ENCODE results near the gene LRRC15. TPM values are rescaled to one million over a fixed set of nuclear protein-coding genes. Genes with fewer than 3 reads are reported as not detected.

LRRC15 gene
- total and polyA plus RNA-seq, 7 donors: under 0.01 to 0.23 (median under 0.01) TPM; not detected in 2

- H3K27ac ChIP-seq: no peak overlapping the region
- WGBS, 2 donors: 69 to 73% methylated on average over 17 of the region's 17 CpGs
- no peaks in the 10 kb centered on the region for H3K9me3 ChIP-seq
These were observed 11.9 kb upstream of the LRRC15 start for GRCh38 chr3:194381460-194381875.

DNA sequence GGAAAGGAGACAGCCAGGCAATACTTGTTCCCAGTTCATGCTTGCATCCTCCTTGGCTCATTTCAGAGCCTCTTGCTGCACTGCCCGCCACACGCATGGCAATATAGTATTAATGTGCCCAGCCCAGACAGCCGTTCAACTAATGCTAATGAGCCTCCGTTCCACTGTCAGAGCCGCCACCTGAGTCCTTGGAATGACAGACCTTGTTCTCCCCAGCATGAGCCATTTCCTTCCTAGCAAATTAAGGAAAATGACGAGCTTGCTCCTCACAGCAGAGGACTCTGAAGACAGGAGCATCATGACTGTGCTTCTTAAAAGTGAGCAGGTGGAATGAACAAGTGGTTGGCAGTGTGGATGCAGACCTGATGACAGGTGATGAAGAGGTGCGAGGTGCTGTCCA is 10.8 kb upstream of the LRRC15 start:
- H3K36me3 ChIP-seq: no peaks in the 10 kb centered on the region
- TF ChIP-seq EP300 (IDR thresholded peaks at IDR 0.05) (no peak), POLR2AphosphoS5 (IDR thresholded peaks at IDR 0.05) (no peak), POLR2A (IDR thresholded peaks at IDR 0.05) (no peak)
- H3K9me3 ChIP-seq: no peaks in the 10 kb centered on the region
- no peak overlapping the region for H3K4me3 ChIP-seq
- peaks cover 0 to 10% (median 0%) of the 10 kb centered on the region in 3 donors for H3K27me3 ChIP-seq
- H3K4me1 ChIP-seq: peaks cover 0 to 6% (median 3%) of the 10 kb centered on the region in 4 donors
- no peak for DNase-seq
- H3K27ac ChIP-seq: no peak overlapping the region
- intact Hi-C loops (cut with DNase I): no loop called here
- WGBS, 2 donors: 79 to 86% methylated on average over 7 of the region's 7 CpGs

More at GRCh38 chr3:194381460-194381875, 11.9 kb upstream of the LRRC15 start:
- intact Hi-C loops (cut with DNase I): no loop called here
- no peak for DNase-seq
- peaks cover 0 to 6% (median 3%) of the 10 kb centered on the region in 4 donors for H3K4me1 ChIP-seq
- H3K27me3 ChIP-seq: peaks cover 0 to 7% (median 0%) of the 10 kb centered on the region in 3 donors
- peak overlapping the region in 1 of 4 donors; percentile 12 for H3K4me3 ChIP-seq
- TF ChIP-seq POLR2A (IDR thresholded peaks at IDR 0.05) (no peak), EP300 (IDR thresholded peaks at IDR 0.05) (no peak), POLR2AphosphoS5 (IDR thresholded peaks at IDR 0.05) (no peak)
- TF ChIP-seq, protein P1, sequence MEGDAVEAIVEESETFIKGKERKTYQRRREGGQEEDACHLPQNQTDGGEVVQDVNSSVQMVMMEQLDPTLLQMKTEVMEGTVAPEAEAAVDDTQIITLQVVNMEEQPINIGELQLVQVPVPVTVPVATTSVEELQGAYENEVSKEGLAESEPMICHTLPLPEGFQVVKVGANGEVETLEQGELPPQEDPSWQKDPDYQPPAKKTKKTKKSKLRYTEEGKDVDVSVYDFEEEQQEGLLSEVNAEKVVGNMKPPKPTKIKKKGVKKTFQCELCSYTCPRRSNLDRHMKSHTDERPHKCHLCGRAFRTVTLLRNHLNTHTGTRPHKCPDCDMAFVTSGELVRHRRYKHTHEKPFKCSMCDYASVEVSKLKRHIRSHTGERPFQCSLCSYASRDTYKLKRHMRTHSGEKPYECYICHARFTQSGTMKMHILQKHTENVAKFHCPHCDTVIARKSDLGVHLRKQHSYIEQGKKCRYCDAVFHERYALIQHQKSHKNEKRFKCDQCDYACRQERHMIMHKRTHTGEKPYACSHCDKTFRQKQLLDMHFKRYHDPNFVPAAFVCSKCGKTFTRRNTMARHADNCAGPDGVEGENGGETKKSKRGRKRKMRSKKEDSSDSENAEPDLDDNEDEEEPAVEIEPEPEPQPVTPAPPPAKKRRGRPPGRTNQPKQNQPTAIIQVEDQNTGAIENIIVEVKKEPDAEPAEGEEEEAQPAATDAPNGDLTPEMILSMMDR (IDR thresholded peaks at IDR 0.05): no peak
- H3K36me3 ChIP-seq: no peaks in the 10 kb centered on the region

GRCh38 chr3:194379651-194380050 is 10.1 kb upstream of the LRRC15 start:
- peaks cover 0 to 10% (median 0%) of the 10 kb centered on the region in 3 donors for H3K27me3 ChIP-seq
- no peaks in the 10 kb centered on the region for H3K36me3 ChIP-seq
- no peak overlapping the region for H3K4me3 ChIP-seq
- no peak overlapping the region for H3K27ac ChIP-seq
- H3K9me3 ChIP-seq: no peaks in the 10 kb centered on the region
- DNase-seq: no peak
- TF ChIP-seq EP300 (IDR thresholded peaks at IDR 0.05) (no peak), POLR2AphosphoS5 (IDR thresholded peaks at IDR 0.05) (no peak), POLR2A (IDR thresholded peaks at IDR 0.05) (no peak)
- TF ChIP-seq, protein P1 (IDR thresholded peaks at IDR 0.05): no peak
- intact Hi-C loops (cut with DNase I): no loop called here
- peaks cover 0 to 6% (median 3%) of the 10 kb centered on the region in 4 donors for H3K4me1 ChIP-seq
- WGBS, 2 donors: 16 to 68% methylated on average over 9 of the region's 9 CpGs

DNA sequence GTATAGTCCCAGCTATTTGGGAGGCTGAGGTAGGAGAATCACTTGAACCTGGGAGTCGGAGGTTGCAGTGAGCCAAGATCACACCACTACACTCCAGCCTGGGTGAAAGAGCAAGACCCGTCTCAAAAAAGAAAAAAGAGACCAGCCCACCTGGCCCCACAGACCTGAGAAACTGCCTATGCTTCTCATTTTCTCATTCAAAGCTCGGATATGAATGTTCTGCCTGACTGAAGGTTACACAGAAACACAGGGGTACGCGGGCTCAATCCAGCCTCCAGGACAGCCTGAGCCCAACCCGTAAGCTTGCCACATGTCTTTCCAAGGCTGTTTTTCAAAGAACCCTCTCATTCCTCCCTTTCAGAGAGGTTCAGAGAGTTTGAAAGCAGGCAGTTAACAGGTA is 9.7 kb upstream of the LRRC15 start:
- Histone ChIP-seq H3K36me3 (no peaks in the 10 kb centered on the region), H3K27me3 (peaks cover 0 to 10% (median 0%) of the 10 kb centered on the region in 3 donors), H3K9me3 (no peaks in the 10 kb centered on the region), H3K27ac (no peak overlapping the region), H3K4me3 (no peak overlapping the region), H3K4me1 (peaks cover 0 to 6% (median 3%) of the 10 kb centered on the region in 4 donors)
- 37 to 82% methylated on average over 6 of the region's 6 CpGs for WGBS, 2 donors
- intact Hi-C loops (cut with DNase I): no loop called here
- no peak for DNase-seq
- TF ChIP-seq EP300 (IDR thresholded peaks at IDR 0.05): no peak
- TF ChIP-seq POLR2AphosphoS5 (IDR thresholded peaks at IDR 0.05): no peak
- TF ChIP-seq, protein P1 (IDR thresholded peaks at IDR 0.05): no peak
- TF ChIP-seq POLR2A (IDR thresholded peaks at IDR 0.05): no peak

- Histone ChIP-seq H3K4me3 (no peak overlapping the region), H3K9me3 (no peaks in the 10 kb centered on the region), H3K36me3 (no peaks in the 10 kb centered on the region), H3K4me1 (peaks cover 0 to 6% (median 3%) of the 10 kb centered on the region in 4 donors), H3K27me3 (peaks cover 0 to 10% (median 0%) of the 10 kb centered on the region in 3 donors), H3K27ac (no peak overlapping the region)
- intact Hi-C loops (cut with DNase I): no loop called here
- 93 to 97% methylated on average over 1 of the region's 1 CpG for WGBS, 2 donors
- DNase-seq: no peak
- TF ChIP-seq, protein P1 (IDR thresholded peaks at IDR 0.05): no peak
- no peak for TF ChIP-seq POLR2AphosphoS5 (IDR thresholded peaks at IDR 0.05)
- no peak for TF ChIP-seq EP300 (IDR thresholded peaks at IDR 0.05)
- no peak for TF ChIP-seq POLR2A (IDR thresholded peaks at IDR 0.05)
These were observed 8.2 kb upstream of the LRRC15 start for GRCh38 chr3:194377708-194378107.
